HG02943 (cell line): Measurements from ENCODE around the gene KCNH6.

Source experiments
- ATAC-seq: cut with Tn5 transposase; IDR thresholded peaks from one replicate; pipeline ENCODE4 v1.9.1; 2021; ENCODE audit warnings: mild to moderate bottlenecking, low read depth, moderate library complexity; ENCODE audit not compliant: unreplicated experiment

The KCNH6 gene

GRCh38 chr17:63511331-63511730, 11.8 kb upstream of the KCNH6 start:
- ATAC-seq: no peak

GRCh38 chr17:63512388-63512787, 10.8 kb upstream of the KCNH6 start:
- ATAC-seq: no peak

- ATAC-seq: no peak
These were observed 10.1 kb upstream of the KCNH6 start for GRCh38 chr17:63512896-63513644.

GRCh38 chr17:63514477-63514876, 8.7 kb upstream of the KCNH6 start:
- no peak for ATAC-seq

- no peak for ATAC-seq
These were observed 8.2 kb upstream of the KCNH6 start for GRCh38 chr17:63514974-63515373.

- no peak for ATAC-seq
These were observed 7.7 kb upstream of the KCNH6 start for GRCh38 chr17:63515426-63515825.

GRCh38 chr17:63516910-63517824, 6.0 kb upstream of the KCNH6 start:
- ATAC-seq: no peak

- no peak for ATAC-seq
These were observed 5.2 kb upstream of the KCNH6 start for GRCh38 chr17:63517825-63518534.

- ATAC-seq: no peak
These were observed 3.9 kb upstream of the KCNH6 start for GRCh38 chr17:63519116-63519881.

- no peak for ATAC-seq
These were observed 2.9 kb upstream of the KCNH6 start for GRCh38 chr17:63519972-63520882.

- ATAC-seq: no peak
These were observed 893 bp downstream of the KCNH6 start for GRCh38 chr17:63524051-63524450.

- no peak for ATAC-seq
These were observed 2.2 kb downstream of the KCNH6 start for GRCh38 chr17:63525190-63525946.

GRCh38 chr17:63526861-63527260, 3.7 kb downstream of the KCNH6 start:
- ATAC-seq: no peak

- ATAC-seq: no peak
These were observed 5.0 kb downstream of the KCNH6 start for GRCh38 chr17:63528183-63528582.

GRCh38 chr17:63529711-63530556, 6.8 kb downstream of the KCNH6 start:
- ATAC-seq: no peak

- ATAC-seq: no peak
These were observed 7.4 kb downstream of the KCNH6 start for GRCh38 chr17:63530557-63531021.
